ENCODE measurements around the gene PLD3. TPM values are rescaled to one million over a fixed set of nuclear protein-coding genes. Genes with fewer than 3 reads are reported as not detected.

Gene PLD3
- total and polyA plus RNA-seq, 8 donors: 315 to 604 (median 351) TPM

- DNase-seq: peak in 2 of 4 donors; percentile 43 to 54
- Histone ChIP-seq H3K27ac (peak overlapping the region; percentile 45 to 54), H3K36me3 (peaks cover 0 to 11% of the 10 kb centered on the region in 2 donors), H3K4me1 (peaks cover 10% of the 10 kb centered on the region in 2 donors), H3K4me3 (no peak overlapping the region), H3K27me3 (no peaks in the 10 kb centered on the region), H3K9me3 (no peaks in the 10 kb centered on the region)
- TF ChIP-seq CTCF (IDR thresholded peaks at IDR 0.05): no peak
- intact Hi-C loops (cut with DNase I): no loop called here
- peak; percentile 93 for ATAC-seq
Observed at GRCh38 chr19:40341601-40342482, 6.7 kb upstream of the PLD3 start.

GRCh38 chr19:40342644-40343311, 5.7 kb upstream of the PLD3 start:
- Histone ChIP-seq H3K27me3 (no peaks in the 10 kb centered on the region), H3K9me3 (no peaks in the 10 kb centered on the region), H3K4me1 (peaks cover 10 to 19% of the 10 kb centered on the region in 2 donors), H3K4me3 (no peak overlapping the region), H3K36me3 (peaks cover 0 to 11% of the 10 kb centered on the region in 2 donors), H3K27ac (no peak overlapping the region)
- no peak for TF ChIP-seq CTCF (IDR thresholded peaks at IDR 0.05)
- intact Hi-C loops (cut with DNase I): no loop called here
- DNase-seq (peak in 1 of 4 donors; percentile 16), ATAC-seq (no peak)

- intact Hi-C loops (cut with DNase I): no loop called here
- ATAC-seq: no peak
- Histone ChIP-seq H3K9me3 (no peaks in the 10 kb centered on the region), H3K27me3 (no peaks in the 10 kb centered on the region), H3K36me3 (peaks cover 0 to 11% of the 10 kb centered on the region in 2 donors), H3K27ac (no peak overlapping the region), H3K4me3 (no peak overlapping the region), H3K4me1 (peaks cover 10 to 24% of the 10 kb centered on the region in 2 donors)
- no peak for TF ChIP-seq CTCF (IDR thresholded peaks at IDR 0.05)
- peak in 1 of 4 donors; percentile 2 for DNase-seq
Observed at GRCh38 chr19:40344422-40344821, 4.1 kb upstream of the PLD3 start.

GRCh38 chr19:40348961-40349507, 539 bp downstream of the PLD3 start:
- DNase-seq (peak in 1 of 4 donors; percentile 50), ATAC-seq (peak; percentile 1)
- Histone ChIP-seq H3K27ac (peak overlapping the region; percentile 34 to 83), H3K4me3 (peak overlapping the region; percentile 55 to 80), H3K9me3 (no peaks in the 10 kb centered on the region), H3K27me3 (no peaks in the 10 kb centered on the region), H3K4me1 (peaks cover 0 to 21% of the 10 kb centered on the region in 2 donors), H3K36me3 (no peaks in the 10 kb centered on the region)
- TF ChIP-seq CTCF (IDR thresholded peaks at IDR 0.05): no peak
- intact Hi-C loops (cut with DNase I): no loop called here

Data from left lung (tissue), 10 donors.